GM10266 (cell line): ENCODE measurements around the gene SPTBN2.
"Not testable (repeated sequence)": the region's sequence is repeated elsewhere in the genome, so short reads cannot be mapped to it uniquely, and the experiment has no call there.

Experiments
- DNase-seq: peaks from one replicate; pipeline ENCODE4 v3.0.0; 2012; ENCODE audit errors: extremely low spot score
- CTCF ChIP-seq: IDR thresholded peaks from 2 replicates; pipeline ENCODE4 v1.5.1; 2012; ENCODE audit warnings: mild to moderate bottlenecking, low read depth; ENCODE audit not compliant: control insufficient read depth, insufficient read depth; ENCODE audit errors: missing control alignments

SPTBN2 gene

GRCh38 chr11:66646828-66647227 lies 82.2 kb downstream of the SPTBN2 start:
- DNase-seq, result no peak
- TF ChIP-seq CTCF, result no peak

- TF ChIP-seq CTCF, result no peak
- DNase-seq, result no peak
Observed at GRCh38 chr11:66643745-66644437, 85.1 kb downstream of the SPTBN2 start.

- no peak for DNase-seq
- TF ChIP-seq CTCF, result no peak
Observed at GRCh38 chr11:66641834-66642233, 87.2 kb downstream of the SPTBN2 start.

- DNase-seq, result not testable (repeated sequence)
Observed at GRCh38 chr11:66639814-66640340, 89.1 kb downstream of the SPTBN2 start.

GRCh38 chr11:66639066-66639813 lies 89.8 kb downstream of the SPTBN2 start:
- DNase-seq, result no peak
- TF ChIP-seq CTCF, result no peak

GRCh38 chr11:66638177-66639065 lies 90.6 kb downstream of the SPTBN2 start, which contains the start of gene RBM4:
TSS of gene RBM4 (plus strand) at chr11:66638703. CDS start at chr11:66639712, 1,009 bp downstream.
- no peak for TF ChIP-seq CTCF

GRCh38 chr11:66637557-66638176 lies 91.3 kb downstream of the SPTBN2 start:
- no peak for DNase-seq
- TF ChIP-seq CTCF, result no peak

More at GRCh38 chr11:66638177-66639065, 90.6 kb downstream of the SPTBN2 start, which contains the start of gene RBM4:
- DNase-seq, result peak; percentile 96
